Fibroblast of pulmonary artery (primary cell): ENCODE data around the gene MALT1.

Experiments
- DNase-seq: peaks from one replicate; pipeline ENCODE4 v3.0.0-alpha.2; 2010; ENCODE audit warnings: low read depth
- H3K4me3 ChIP-seq: replicated peaks from 2 replicates; pipeline ENCODE4 v1.5.1; 2011; ENCODE audit warnings: low read depth, mild to moderate bottlenecking, control low read depth, low read length, moderate library complexity
- CTCF ChIP-seq: IDR thresholded peaks from 2 replicates; pipeline ENCODE4 v1.5.1; 2011; ENCODE audit warnings: mild to moderate bottlenecking, control low read depth, low read length, inconsistent platforms; ENCODE audit errors: missing control alignments

MALT1 gene

GRCh38 chr18:58781627-58782194, 110.4 kb downstream of the MALT1 start:
- peak; percentile 89 for TF ChIP-seq CTCF

DNA sequence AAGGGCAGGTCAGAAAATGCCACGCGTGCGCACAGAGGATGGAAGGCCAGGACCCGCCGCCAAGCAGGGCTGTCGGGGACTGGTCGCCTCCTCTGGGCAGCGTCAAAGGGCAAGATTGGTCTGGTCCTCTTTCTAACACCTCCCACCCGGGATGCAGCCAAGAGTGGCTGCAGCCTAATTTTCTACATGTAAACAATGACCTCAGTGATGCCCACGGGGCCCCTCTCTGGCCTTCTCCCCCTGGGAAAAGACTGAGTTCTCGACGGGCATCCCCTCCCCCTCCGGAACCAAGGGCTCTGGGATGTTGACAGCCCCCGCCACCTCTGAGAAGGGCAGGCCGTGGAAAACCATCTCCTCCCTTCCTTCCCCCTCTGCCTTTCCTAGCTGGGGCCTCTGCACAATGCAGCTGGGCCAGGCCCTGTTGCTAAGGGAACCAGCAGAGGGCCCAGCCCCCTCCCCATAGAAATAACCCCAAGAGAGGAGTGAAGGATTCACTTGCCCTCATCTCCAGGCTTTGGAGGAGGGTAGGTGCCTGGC, 113.4 kb downstream of the MALT1 start:
- DNase-seq = peak; percentile 17
- no peak for TF ChIP-seq CTCF
- no peak overlapping the region for H3K4me3 ChIP-seq

More at GRCh38 chr18:58781627-58782194, 110.4 kb downstream of the MALT1 start:
- H3K4me3 ChIP-seq = no peak overlapping the region
- peak; percentile 90 for DNase-seq

DNA sequence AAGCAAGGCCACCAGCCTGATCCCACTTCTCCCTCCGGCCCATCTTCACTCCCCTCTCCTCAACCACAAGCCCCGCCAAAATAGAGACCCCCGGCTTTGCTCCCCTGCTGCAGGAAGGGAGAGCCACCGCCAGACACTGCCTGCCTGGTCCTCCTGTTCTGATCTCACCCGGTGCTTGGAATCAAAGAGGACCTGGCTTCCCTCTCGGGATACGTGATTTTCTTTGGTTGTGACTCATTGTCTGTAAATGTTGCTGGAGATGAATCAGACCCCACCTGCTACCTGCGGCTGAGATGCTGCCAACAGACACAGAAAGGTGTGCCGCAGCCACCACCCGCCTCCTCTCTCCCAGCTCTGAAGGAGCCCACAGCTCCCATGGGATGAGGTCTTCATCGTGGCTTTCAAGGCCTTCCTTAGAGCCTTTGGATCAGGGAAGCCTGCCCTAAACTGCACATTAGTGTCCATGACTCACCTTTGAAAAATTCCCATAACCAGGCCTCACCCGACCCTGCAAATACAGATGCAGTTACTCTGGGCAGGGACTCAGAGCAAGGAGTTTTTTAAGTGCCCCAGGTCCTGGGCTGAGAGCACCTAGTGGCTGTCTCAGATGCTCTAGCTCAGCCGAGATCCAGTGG, 114.0 kb downstream of the MALT1 start:
- peak; percentile 19 for TF ChIP-seq CTCF
- H3K4me3 ChIP-seq = no peak overlapping the region
- peak; percentile 79 for DNase-seq

- no peak overlapping the region for H3K4me3 ChIP-seq
- TF ChIP-seq CTCF = no peak
- no peak for DNase-seq
Measured at GRCh38 chr18:58785870-58786269, 114.6 kb downstream of the MALT1 start.

DNA sequence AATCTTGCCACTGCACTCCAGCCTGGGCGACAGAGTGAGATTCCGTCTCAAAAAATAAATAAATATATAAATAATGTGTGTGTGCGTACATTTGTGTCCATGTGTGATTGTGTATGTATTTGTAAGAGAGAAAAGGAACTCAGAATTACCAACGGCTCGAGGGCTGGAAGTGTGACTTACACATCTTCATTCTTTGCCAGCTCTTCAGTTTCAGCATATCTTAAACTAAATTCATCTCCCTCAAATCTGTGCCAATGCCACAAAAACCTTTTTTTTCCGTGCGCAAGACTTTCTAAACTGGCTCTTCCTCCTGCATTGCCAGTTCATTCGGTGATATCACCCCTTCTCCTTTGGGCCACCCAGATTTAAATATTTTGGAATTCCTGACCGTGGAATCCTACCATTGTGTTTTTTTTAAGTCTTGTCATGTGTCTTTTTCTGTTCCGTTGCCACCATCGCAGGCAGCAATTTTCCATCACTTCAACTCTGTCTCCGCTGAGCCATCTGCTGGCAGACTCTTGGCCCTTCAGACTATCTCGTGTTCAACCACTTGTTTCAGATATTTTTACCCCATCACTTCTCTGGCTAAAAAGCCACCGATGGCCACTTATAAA, 116.4 kb downstream of the MALT1 start:
- TF ChIP-seq CTCF = no peak
- no peak for DNase-seq
- no peak overlapping the region for H3K4me3 ChIP-seq

GRCh38 chr18:58788470-58788869, 117.2 kb downstream of the MALT1 start:
- DNase-seq = no peak
- TF ChIP-seq CTCF = no peak
- no peak overlapping the region for H3K4me3 ChIP-seq
